HCT116 (cell line): ENCODE results near the gene CACNA2D3. TPM values are rescaled to one million over a fixed set of nuclear protein-coding genes. Genes with fewer than 3 reads are reported as not detected.

ENCODE experiments used
- ATAC-seq: fragments of 200-7000 bp; cut with Tn5 transposase; 2 replicates; pipeline ENCODE4 v1.9.1; 2020; ENCODE audit warnings: mild to moderate bottlenecking, moderate library complexity
- BruUV-seq: library from RNA; stranded (reverse); fragments of 400-500 nt; replicated peaks from 2 replicates; lab custom pipeline; 2021; lab: Mats Ljungman, UMichigan
- CTCF ChIA-PET: fragments of 300-600 bp; sonication (Branson Sonifier 250); formaldehyde crosslinking; loops from one replicate; lab custom pipeline; 2021; ENCODE audit warnings: antibody characterized with exemption; lab: Charles Lee
- POLR2A ChIA-PET: fragments of 300-600, 350-600 bp; sonication (Branson Sonifier 250); formaldehyde crosslinking; loops from one replicate; lab custom pipeline; 2021; ENCODE audit warnings: antibody characterized with exemption; lab: Charles Lee
- RAD21 ChIA-PET, 2 experiments: fragments of 300-600 bp; sonication (Branson Sonifier 250); formaldehyde crosslinking; loops; one replicate each; lab custom pipeline; 2023; ENCODE audit warnings: low total read pairs in 2 of 2; ENCODE audit not compliant: uncharacterized antibody in 2 of 2, unreplicated experiment in 2 of 2, low non-redundant PET in 1 of 2; lab: Charles Lee
- DNase-seq: peaks from one replicate; pipeline ENCODE4 v3.0.0-alpha.2; 2010; ENCODE audit warnings: low read depth, low spot score
- H2AFZ ChIP-seq: fragments of 200-600 bp; shearing (Covaris generic), sonication (generic); 2 replicates; pipeline ENCODE4 v1.6.1; 2017; ENCODE audit warnings: low read depth, mixed run types, mixed read lengths, antibody characterized with exemption, low read length; ENCODE audit not compliant: poor library complexity, severe bottlenecking
- H3K27ac ChIP-seq: 2 replicates; pipeline ENCODE4 v1.5.1; 2012; ENCODE audit warnings: low read depth, low read length
- H3K27me3 ChIP-seq: fragments of 200-600 bp; sonication (generic); 2 replicates; pipeline ENCODE4 v1.6.1; 2016; ENCODE audit warnings: mixed run types, low read length, mixed read lengths; ENCODE audit not compliant: insufficient read depth
- H3K36me3 ChIP-seq, 2 experiments: fragments of 200-500 bp in 1 of 2; fragments of 200-600 bp in 1 of 2; sonication (Bioruptor generic) in 1 of 2; sonication (generic) in 1 of 2; 2 replicates each; pipeline versions ENCODE4 v1.5.1 to v1.6.1; 2014 to 2016; ENCODE audit warnings: low read length in 2 of 2, inconsistent platforms in 1 of 2, mixed read lengths in 1 of 2, mixed run types in 1 of 2; ENCODE audit not compliant: insufficient read depth in 2 of 2, control insufficient read depth in 1 of 2
- H3K4me1 ChIP-seq, 2 experiments: fragments of 200-600 bp in 1 of 2; sonication (generic) in 1 of 2; 2 replicates each; pipeline versions ENCODE4 v1.5.1 to v1.6.1; 2012 to 2017; ENCODE audit warnings: low read length in 2 of 2, inconsistent platforms in 1 of 2, mild to moderate bottlenecking in 1 of 2, mixed read lengths in 1 of 2, mixed run types in 1 of 2, moderate library complexity in 1 of 2; ENCODE audit not compliant: insufficient read depth in 2 of 2, control insufficient read depth in 1 of 2
- H3K4me2 ChIP-seq: fragments of 200-600 bp; sonication (generic); 2 replicates; pipeline ENCODE4 v1.6.1; 2017; ENCODE audit warnings: mixed run types, low read length, mixed read lengths
- H3K4me3 ChIP-seq, 2 experiments: fragments of 200-600 bp in 1 of 2; sonication (generic) in 1 of 2; replicated peaks in 1 of 2; 2 replicates each; pipeline ENCODE4 v1.5.1; 2011 to 2016; ENCODE audit warnings: low read length in 2 of 2, control low read depth in 1 of 2, low read depth in 1 of 2, mild to moderate bottlenecking in 1 of 2, mixed read lengths in 1 of 2, mixed run types in 1 of 2
- H3K79me2 ChIP-seq: fragments of 200-600 bp; sonication (generic); 2 replicates; pipeline ENCODE4 v1.6.1; 2017; ENCODE audit warnings: mild to moderate bottlenecking, mixed run types, low read length, moderate library complexity, mixed read lengths; ENCODE audit not compliant: insufficient read depth
- H3K9ac ChIP-seq: fragments of 200-600 bp; sonication (generic); 2 replicates; pipeline ENCODE4 v1.6.1; 2016; ENCODE audit warnings: low read length, mixed read lengths
- H3K9me2 ChIP-seq: fragments of 200-600 bp; sonication (generic), shearing (Covaris generic); 2 replicates; pipeline ENCODE4 v1.6.1; 2017; ENCODE audit warnings: mixed run types, mild to moderate bottlenecking, moderate library complexity; ENCODE audit not compliant: insufficient read depth
- H3K9me3 ChIP-seq, 2 experiments: fragments of 200-500 bp in 1 of 2; fragments of 200-600 bp in 1 of 2; sonication (Bioruptor generic) in 1 of 2; sonication (generic) in 1 of 2; 2 replicates each; pipeline ENCODE4 v1.6.1; 2014 to 2017; ENCODE audit warnings: low read length in 2 of 2, mixed read lengths in 2 of 2, inconsistent platforms in 1 of 2, low read depth in 1 of 2, mild to moderate bottlenecking in 1 of 2, mixed run types in 1 of 2, moderate library complexity in 1 of 2; ENCODE audit not compliant: control insufficient read depth in 1 of 2, insufficient read depth in 1 of 2
- H4K20me1 ChIP-seq: fragments of 200-600 bp; sonication (generic), shearing (Covaris generic); 2 replicates; pipeline ENCODE4 v1.6.1; 2017; ENCODE audit warnings: mixed run types, mild to moderate bottlenecking, moderate library complexity; ENCODE audit not compliant: insufficient read depth
- EGR1 ChIP-seq: IDR thresholded peaks from 2 replicates; pipeline ENCODE4 v1.6.1; 2012; ENCODE audit warnings: low read depth
- POLR2A ChIP-seq: IDR thresholded peaks from 2 replicates; pipeline ENCODE4 v1.7.0; 2011; ENCODE audit warnings: borderline replicate concordance; ENCODE audit not compliant: insufficient read depth, insufficient read length; ENCODE audit errors: extremely low read depth
- POLR2AphosphoS5 ChIP-seq: IDR thresholded peaks from 2 replicates; pipeline ENCODE4 v1.6.1; 2011; ENCODE audit warnings: mild to moderate bottlenecking, low read depth, low read length, moderate library complexity
- SRF ChIP-seq: IDR thresholded peaks from 2 replicates; pipeline ENCODE4 v1.6.1; 2012; ENCODE audit warnings: low read depth
- TCF7L2 ChIP-seq: IDR thresholded peaks from 2 replicates; pipeline ENCODE4 v1.7.0; 2011; ENCODE audit warnings: borderline replicate concordance, inconsistent platforms; ENCODE audit not compliant: insufficient read depth, insufficient read length; ENCODE audit errors: extremely low read depth
- YY1 ChIP-seq: IDR thresholded peaks from 2 replicates; pipeline ENCODE4 v1.6.1; 2011; ENCODE audit warnings: low read length, low read depth, moderate library complexity, mild to moderate bottlenecking; ENCODE audit not compliant: insufficient replicate concordance; ENCODE audit errors: extremely low read depth
- ZFX ChIP-seq: fragments of 450-650 bp; IDR thresholded peaks from 2 replicates; pipeline ENCODE4 v1.6.1; 2017
- intact Hi-C: fragments of 100-400 bp; cut with micrococcal nuclease; formaldehyde crosslinking; loops from 2 replicates; pipeline ENCODE4 v1.10.0; 2022
- total RNA-seq: library from RNA; stranded (reverse); gene quantifications from one replicate; pipeline ENCODE4 v1.2.1, GENCODE V29; 2021; ENCODE audit not compliant: unreplicated experiment
- TF ChIP-seq, protein P1 (sequence below): IDR thresholded peaks from 2 replicates; pipeline ENCODE4 v1.6.1; 2012; ENCODE audit warnings: low read depth
- TF ChIP-seq, protein P2 (sequence below): IDR thresholded peaks from 2 replicates; pipeline ENCODE4 v1.6.1; 2012

The CACNA2D3 gene
- total RNA-seq, 1 experiment from 2014 or later, result 0.20 TPM

DNA sequence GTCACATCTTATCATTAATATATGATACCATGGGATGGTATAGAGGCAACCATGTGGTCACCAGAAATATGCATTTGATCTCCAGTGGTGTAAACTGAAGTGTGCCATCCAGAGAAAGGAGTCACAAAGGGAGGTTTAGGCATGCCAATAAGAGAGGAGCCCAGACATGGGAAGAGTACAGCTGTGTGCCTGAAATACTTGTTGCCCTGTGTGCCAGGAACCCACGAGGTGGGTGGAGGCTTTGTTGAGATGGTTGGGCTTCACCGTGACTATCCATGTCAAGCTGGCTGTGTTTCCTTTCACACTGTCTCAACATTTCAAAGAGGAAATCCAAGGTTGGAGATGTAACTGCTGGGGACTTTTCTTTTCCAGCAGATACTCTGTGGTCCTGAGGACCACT is 43.5 kb downstream of the CACNA2D3 start:
- H3K9ac ChIP-seq, result no peak overlapping the region
- intact Hi-C loops, result no loop called here
- POLR2A ChIA-PET, result no interaction called here
- no peaks in the 10 kb centered on the region for H3K9me2 ChIP-seq
- H3K4me3 ChIP-seq, result no peak overlapping the region
- no peak overlapping the region for H3K27ac ChIP-seq
- RAD21 ChIA-PET, result no interaction called here
- H3K36me3 ChIP-seq, result no peaks in the 10 kb centered on the region
- no peak overlapping the region for H3K4me2 ChIP-seq
- H3K9me3 ChIP-seq, result no peaks in the 10 kb centered on the region
- DNase-seq (no peak), ATAC-seq (no peak)
- H3K79me2 ChIP-seq, result no peaks in the 10 kb centered on the region
- H4K20me1 ChIP-seq, result no peaks in the 10 kb centered on the region
- CTCF ChIA-PET, result no interaction called here
- peaks cover 11% of the 10 kb centered on the region; the same call in 1 of the 2 replicates for H3K27me3 ChIP-seq
- no TSS peak for BruUV-seq
- no peaks in the 10 kb centered on the region for H3K4me1 ChIP-seq
- H2AFZ ChIP-seq, result no peak overlapping the region
- no peak for TF ChIP-seq POLR2A
- TF ChIP-seq EGR1, result no peak
- TF ChIP-seq, protein P1, sequence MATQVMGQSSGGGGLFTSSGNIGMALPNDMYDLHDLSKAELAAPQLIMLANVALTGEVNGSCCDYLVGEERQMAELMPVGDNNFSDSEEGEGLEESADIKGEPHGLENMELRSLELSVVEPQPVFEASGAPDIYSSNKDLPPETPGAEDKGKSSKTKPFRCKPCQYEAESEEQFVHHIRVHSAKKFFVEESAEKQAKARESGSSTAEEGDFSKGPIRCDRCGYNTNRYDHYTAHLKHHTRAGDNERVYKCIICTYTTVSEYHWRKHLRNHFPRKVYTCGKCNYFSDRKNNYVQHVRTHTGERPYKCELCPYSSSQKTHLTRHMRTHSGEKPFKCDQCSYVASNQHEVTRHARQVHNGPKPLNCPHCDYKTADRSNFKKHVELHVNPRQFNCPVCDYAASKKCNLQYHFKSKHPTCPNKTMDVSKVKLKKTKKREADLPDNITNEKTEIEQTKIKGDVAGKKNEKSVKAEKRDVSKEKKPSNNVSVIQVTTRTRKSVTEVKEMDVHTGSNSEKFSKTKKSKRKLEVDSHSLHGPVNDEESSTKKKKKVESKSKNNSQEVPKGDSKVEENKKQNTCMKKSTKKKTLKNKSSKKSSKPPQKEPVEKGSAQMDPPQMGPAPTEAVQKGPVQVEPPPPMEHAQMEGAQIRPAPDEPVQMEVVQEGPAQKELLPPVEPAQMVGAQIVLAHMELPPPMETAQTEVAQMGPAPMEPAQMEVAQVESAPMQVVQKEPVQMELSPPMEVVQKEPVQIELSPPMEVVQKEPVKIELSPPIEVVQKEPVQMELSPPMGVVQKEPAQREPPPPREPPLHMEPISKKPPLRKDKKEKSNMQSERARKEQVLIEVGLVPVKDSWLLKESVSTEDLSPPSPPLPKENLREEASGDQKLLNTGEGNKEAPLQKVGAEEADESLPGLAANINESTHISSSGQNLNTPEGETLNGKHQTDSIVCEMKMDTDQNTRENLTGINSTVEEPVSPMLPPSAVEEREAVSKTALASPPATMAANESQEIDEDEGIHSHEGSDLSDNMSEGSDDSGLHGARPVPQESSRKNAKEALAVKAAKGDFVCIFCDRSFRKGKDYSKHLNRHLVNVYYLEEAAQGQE, result no peak
- TF ChIP-seq, protein P2, sequence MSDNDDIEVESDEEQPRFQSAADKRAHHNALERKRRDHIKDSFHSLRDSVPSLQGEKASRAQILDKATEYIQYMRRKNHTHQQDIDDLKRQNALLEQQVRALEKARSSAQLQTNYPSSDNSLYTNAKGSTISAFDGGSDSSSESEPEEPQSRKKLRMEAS, result no peak
- TF ChIP-seq ZFX, result no peak
- no peak for TF ChIP-seq POLR2AphosphoS5
- TF ChIP-seq SRF, result no peak
- TF ChIP-seq TCF7L2, result no peak
- no peak for TF ChIP-seq YY1
